Stimulated activated CD4-positive, alpha-beta T cell treated with anti-CD3 and anti-CD28 coated beads, Interleukin-2, amount 100 ng/mL, for 48 hours (primary cell): ENCODE measurements around the gene KRTAP1-5.
"Not testable (repeated sequence)": the region's sequence is repeated elsewhere in the genome, so short reads cannot be mapped to it uniquely, and the experiment has no call there.

ENCODE experiments used
- DNase-seq, 2 donors: peaks; one replicate each; pipeline ENCODE4 v3.0.0-alpha.2; 2020

Gene KRTAP1-5

GRCh38 chr17:41046735-41047465 lies 19.9 kb upstream of the KRTAP1-5 start, which contains the start of gene KRTAP2-1:
Gene KRTAP2-1, minus strand, starts transcription at chr17:41047316. Its CDS starts 49 bp downstream, at chr17:41047267.
- DNase-seq = not testable (repeated sequence)

- no peak for DNase-seq
Measured at GRCh38 chr17:41042953-41043352, 15.9 kb upstream of the KRTAP1-5 start.

GRCh38 chr17:41040783-41041571 lies 14.0 kb upstream of the KRTAP1-5 start, which contains the start of gene KRTAP1-1:
Gene KRTAP1-1, minus strand, starts transcription at chr17:41041450. Its CDS starts 53 bp downstream, at chr17:41041397.
- not testable (repeated sequence) for DNase-seq

- no peak for DNase-seq
Measured at GRCh38 chr17:41037853-41038350, 10.9 kb upstream of the KRTAP1-5 start.

GRCh38 chr17:41034346-41034935 lies 7.4 kb upstream of the KRTAP1-5 start, which contains the start of gene KRTAP1-3:
Gene KRTAP1-3, minus strand, starts transcription at chr17:41034874. Its CDS starts 53 bp downstream, at chr17:41034821.
- not testable (repeated sequence) for DNase-seq

- DNase-seq = no peak
Measured at GRCh38 chr17:41029633-41030245, 2.7 kb upstream of the KRTAP1-5 start, which contains the start of gene KRTAP1-4. Gene KRTAP1-4, minus strand, starts transcription at chr17:41030195. Its CDS starts 117 bp downstream, at chr17:41030078.

- DNase-seq = no peak
Measured at GRCh38 chr17:41024697-41025096, 2.3 kb downstream of the KRTAP1-5 start.

- DNase-seq = no peak
Measured at GRCh38 chr17:41020336-41020735, 6.7 kb downstream of the KRTAP1-5 start.

GRCh38 chr17:41019415-41019814 lies 7.6 kb downstream of the KRTAP1-5 start:
- DNase-seq = no peak

- DNase-seq = no peak
Measured at GRCh38 chr17:41018541-41018940, 8.5 kb downstream of the KRTAP1-5 start.

- no peak for DNase-seq
Measured at GRCh38 chr17:41016578-41017215, 10.3 kb downstream of the KRTAP1-5 start.

GRCh38 chr17:41015454-41015853 lies 11.6 kb downstream of the KRTAP1-5 start:
- DNase-seq = no peak

GRCh38 chr17:41013606-41014005 lies 13.4 kb downstream of the KRTAP1-5 start:
- DNase-seq = no peak

- no peak for DNase-seq
Measured at GRCh38 chr17:41013181-41013580, 13.8 kb downstream of the KRTAP1-5 start.

GRCh38 chr17:41012326-41013120 lies 14.5 kb downstream of the KRTAP1-5 start:
- no peak for DNase-seq

- no peak for DNase-seq
Measured at GRCh38 chr17:41010441-41010840, 16.6 kb downstream of the KRTAP1-5 start.

- no peak for DNase-seq
Measured at GRCh38 chr17:41009936-41010335, 17.1 kb downstream of the KRTAP1-5 start.

- DNase-seq = no peak
Measured at GRCh38 chr17:41009301-41009760, 17.7 kb downstream of the KRTAP1-5 start.

GRCh38 chr17:41008811-41009210 lies 18.2 kb downstream of the KRTAP1-5 start, which contains the start of gene KRTAP3-1:
Gene KRTAP3-1, minus strand, starts transcription at chr17:41009128. Its CDS starts 54 bp downstream, at chr17:41009074.
- DNase-seq = no peak

GRCh38 chr17:41004397-41004796 lies 22.6 kb downstream of the KRTAP1-5 start:
- no peak for DNase-seq

- no peak for DNase-seq
Measured at GRCh38 chr17:41003926-41004325, 23.1 kb downstream of the KRTAP1-5 start.
